GM12878 (cell line): ENCODE measurements around the gene TMEM171.

ENCODE experiments used
- CTCF ChIP-seq, 3 experiments: IDR thresholded peaks in 2 of 3; conservative IDR thresholded peaks in 1 of 3; 2 replicates each; pipeline ENCODE4 v1.5.1; 2011; ENCODE audit warnings: low read depth in 3 of 3, low read length in 3 of 3, mild to moderate bottlenecking in 3 of 3, control low read depth in 2 of 3, moderate library complexity in 2 of 3, inconsistent platforms in 1 of 3, mixed read lengths in 1 of 3; ENCODE audit not compliant: control insufficient read depth in 2 of 3, insufficient read depth in 1 of 3; ENCODE audit errors: extremely low read depth in 1 of 3
- EP300 ChIP-seq, 2 experiments: fragments of 150-350 bp in 1 of 2; IDR thresholded peaks; 2 replicates each; pipeline ENCODE4 v1.6.1; 2011 to 2012; ENCODE audit warnings: low read depth in 2 of 2, low read length in 2 of 2, borderline replicate concordance in 1 of 2, improper control_type of control experiment in 1 of 2, inconsistent platforms in 1 of 2; ENCODE audit not compliant: control insufficient read depth in 1 of 2
- EZH2 ChIP-seq: IDR thresholded peaks from 2 replicates; pipeline ENCODE4 v1.6.1; 2012; ENCODE audit warnings: low read depth, mild to moderate bottlenecking, control low read depth, inconsistent platforms, low read length, borderline replicate concordance; ENCODE audit not compliant: control insufficient read depth
- GABPA ChIP-seq: IDR thresholded peaks from 2 replicates; pipeline ENCODE4 v1.6.1; 2014; ENCODE audit warnings: antibody characterized with exemption, low read depth, mild to moderate bottlenecking, inconsistent platforms
- PBX3 ChIP-seq: IDR thresholded peaks from 2 replicates; pipeline ENCODE4 v1.6.1; 2011; ENCODE audit warnings: mild to moderate bottlenecking, low read depth, low read length, moderate library complexity; ENCODE audit not compliant: insufficient replicate concordance
- POLR2AphosphoS5 ChIP-seq: IDR thresholded peaks from 2 replicates; pipeline ENCODE4 v1.6.1; 2011; ENCODE audit warnings: mild to moderate bottlenecking, low read length, inconsistent platforms
- POU2F2 ChIP-seq: IDR thresholded peaks from 3 replicates; pipeline ENCODE4 v1.6.1; 2011; ENCODE audit warnings: low read depth, mild to moderate bottlenecking, low read length, borderline replicate concordance
- SMAD1 ChIP-seq: fragments of 450-650 bp; IDR thresholded peaks from 2 replicates; pipeline ENCODE4 v1.6.1; 2018; ENCODE audit warnings: mild to moderate bottlenecking, low read depth; ENCODE audit not compliant: partially characterized antibody
- SP1 ChIP-seq: IDR thresholded peaks from one replicate; pipeline ENCODE4 v1.6.1; 2011; ENCODE audit warnings: low read depth, low read length
- TF ChIP-seq, protein P1 (sequence below): IDR thresholded peaks from 2 replicates; pipeline ENCODE4 v1.6.1; 2012; ENCODE audit warnings: low read depth, low read length, improper control_type of control experiment

DNA sequence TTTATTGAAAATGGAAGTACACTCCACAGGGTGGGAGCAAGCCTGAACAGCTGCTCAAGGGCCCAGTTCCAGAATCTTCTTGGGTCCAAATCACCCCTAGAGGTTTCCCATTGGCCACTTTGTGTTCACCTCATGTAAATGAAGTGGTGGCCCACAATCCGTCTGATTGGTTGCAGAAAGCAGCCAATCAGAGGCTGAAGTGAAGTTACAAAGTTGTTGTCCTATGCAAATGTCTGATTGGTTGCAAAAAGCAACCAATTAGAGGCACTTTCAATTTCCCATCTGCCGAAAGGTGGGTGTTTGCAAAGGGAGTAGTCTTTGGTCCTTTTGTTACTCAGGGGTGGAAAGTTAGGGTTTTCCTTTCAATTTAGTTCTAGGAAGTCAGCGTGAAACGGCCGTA lies 8.8 kb downstream of the TMEM171 start:
- no peak for TF ChIP-seq EP300 (IDR thresholded peaks at IDR 0.05; ENCODE audit: borderline replicate concordance in 1 of 2, control insufficient read depth in 1 of 2, low read depth in 2 of 2, low read length in 2 of 2)
- no peak for TF ChIP-seq CTCF (IDR thresholded peaks at IDR 0.05 in 2 of 3, conservative IDR thresholded peaks at IDR 0.05 in 1 of 3; ENCODE audit: control insufficient read depth in 2 of 3, extremely low read depth in 1 of 3, insufficient read depth in 1 of 3, low read depth in 3 of 3, low read length in 3 of 3)
- no peak for TF ChIP-seq SMAD1
- TF ChIP-seq SP1, result no peak
- TF ChIP-seq GABPA, result no peak
- no peak for TF ChIP-seq POLR2AphosphoS5
- no peak for TF ChIP-seq POU2F2
- TF ChIP-seq, protein P1, sequence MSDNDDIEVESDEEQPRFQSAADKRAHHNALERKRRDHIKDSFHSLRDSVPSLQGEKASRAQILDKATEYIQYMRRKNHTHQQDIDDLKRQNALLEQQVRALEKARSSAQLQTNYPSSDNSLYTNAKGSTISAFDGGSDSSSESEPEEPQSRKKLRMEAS, result no peak
- TF ChIP-seq PBX3, result no peak
- TF ChIP-seq EZH2, result no peak
